Skin of body (tissue), 2 donors: Measurements from ENCODE around the gene POLN. TPM values are rescaled to one million over a fixed set of nuclear protein-coding genes. Genes with fewer than 3 reads are reported as not detected.

Experiments used
- DNase-seq: peaks from one replicate; lab custom pipeline; 2025; lab: John Stamatoyannopoulos, UW
- total RNA-seq: library from RNA; depleted of rRNA; stranded (reverse); fragments of >200 nt; gene quantifications from one replicate; pipeline ENCODE4 v1.2.3, GENCODE V29; 2014

Gene POLN
- total RNA-seq, 1 donor from 2014 or later = 4.2 TPM

- no peak for DNase-seq
These were observed 157.6 kb downstream of the POLN start for GRCh38 chr4:2084316-2084715.

GRCh38 chr4:2083826-2084160 is 158.1 kb downstream of the POLN start:
- no peak for DNase-seq

GRCh38 chr4:2083116-2083825 is 158.7 kb downstream of the POLN start:
- DNase-seq = no peak

GRCh38 chr4:2082627-2083026 is 159.3 kb downstream of the POLN start:
- no peak for DNase-seq

GRCh38 chr4:2082118-2082517 is 159.8 kb downstream of the POLN start:
- DNase-seq = no peak

- no peak for DNase-seq
These were observed 160.4 kb downstream of the POLN start for GRCh38 chr4:2081540-2081939.

GRCh38 chr4:2080429-2081300 is 161.3 kb downstream of the POLN start:
- no peak for DNase-seq

GRCh38 chr4:2079926-2080325 is 162.0 kb downstream of the POLN start:
- DNase-seq = no peak

- no peak for DNase-seq
These were observed 162.9 kb downstream of the POLN start for GRCh38 chr4:2079006-2079405.

- no peak for DNase-seq
These were observed 163.3 kb downstream of the POLN start for GRCh38 chr4:2078584-2078983.

- DNase-seq = no peak
These were observed 164.1 kb downstream of the POLN start for GRCh38 chr4:2077537-2078460.

GRCh38 chr4:2076908-2077536 is 164.9 kb downstream of the POLN start:
- no peak for DNase-seq

- DNase-seq = no peak
These were observed 165.7 kb downstream of the POLN start for GRCh38 chr4:2075987-2076907.

GRCh38 chr4:2075171-2075986 is 166.5 kb downstream of the POLN start:
- no peak for DNase-seq

GRCh38 chr4:2074588-2074987 is 167.3 kb downstream of the POLN start:
- no peak for DNase-seq

- no peak for DNase-seq
These were observed 168.0 kb downstream of the POLN start for GRCh38 chr4:2073808-2074481.

GRCh38 chr4:2072971-2073807 is 168.7 kb downstream of the POLN start:
- no peak for DNase-seq
